Gastroesophageal sphincter (tissue), 4 donors: ENCODE results near the gene SLC26A6. TPM values are rescaled to one million over a fixed set of nuclear protein-coding genes. Genes with fewer than 3 reads are reported as not detected.

Experiments
- ATAC-seq: fragments of 150-250 bp; one replicate; pipeline ENCODE4 v1.9.1; 2016; ENCODE audit warnings: mild to moderate bottlenecking, moderate library complexity
- H3K27ac ChIP-seq, 4 donors: fragments of 200-600 bp; sonication (generic) in 3 of 4; 1 replicate in 3 of 4; 2 replicates in 1 of 4; pipeline ENCODE4 v1.5.1; 2016 to 2019
- H3K27me3 ChIP-seq: fragments of 200-600 bp; sonication (generic); one replicate; pipeline ENCODE4 v1.5.1; 2019
- H3K36me3 ChIP-seq, 2 donors: fragments of 200-600 bp; sonication (generic); one replicate each; pipeline ENCODE4 v1.5.1; 2019; ENCODE audit warnings: control low read depth in 1 of 2
- H3K4me1 ChIP-seq, 3 donors: fragments of 200-600 bp; sonication (generic); 1 replicate in 2 of 3; 2 replicates in 1 of 3; pipeline ENCODE4 v1.5.1; 2016 to 2019; ENCODE audit warnings: control low read depth in 2 of 3
- H3K4me3 ChIP-seq, 2 donors: fragments of 200-600 bp; sonication (generic); one replicate each; pipeline ENCODE4 v1.5.1; 2019; ENCODE audit warnings: mild to moderate bottlenecking in 1 of 2, moderate library complexity in 1 of 2
- H3K9me3 ChIP-seq, 3 donors: fragments of 200-600 bp; sonication (generic); one replicate each; pipeline ENCODE4 v1.5.1; 2017 to 2019; ENCODE audit warnings: control low read depth in 2 of 3
- CTCF ChIP-seq, 4 experiments: fragments of 200-600 bp in 2 of 4; fragments of 450-650 bp in 2 of 4; sonication (generic) in 1 of 4; IDR thresholded peaks; one replicate each; pipeline ENCODE4 v1.5.1; 2017 to 2019; ENCODE audit warnings: antibody characterized with exemption in 4 of 4, mild to moderate bottlenecking in 2 of 4, moderate library complexity in 2 of 4
- EP300 ChIP-seq: sonication (generic); formaldehyde crosslinking; IDR thresholded peaks from one replicate; pipeline ENCODE4 v1.6.1; 2017; ENCODE audit warnings: antibody characterized with exemption, mild to moderate bottlenecking
- POLR2A ChIP-seq, 2 donors: fragments of 450-650 bp; IDR thresholded peaks; one replicate each; pipeline ENCODE4 v1.6.1; 2017; ENCODE audit warnings: antibody characterized with exemption in 2 of 2, mild to moderate bottlenecking in 2 of 2, moderate library complexity in 1 of 2
- POLR2AphosphoS5 ChIP-seq: sonication (generic); formaldehyde crosslinking; IDR thresholded peaks from one replicate; pipeline ENCODE4 v1.6.1; 2017; ENCODE audit warnings: antibody characterized with exemption
- WGBS, 2 donors: methylation state at CpG; one replicate each; pipeline ENCODE4 v1.1.5; 2018; ENCODE audit warnings: low coverage in 1 of 2; 5-methylcytosine and 5-hydroxymethylcytosine counted together
- total RNA-seq, 4 donors: library from RNA; depleted of rRNA; stranded (reverse); fragments of >200 nt; gene quantifications; one replicate each; pipeline ENCODE4 v1.1.0, GENCODE V29; 2016

Gene SLC26A6
- total RNA-seq, 4 donors from 2014 or later = 7.4 to 21.8 (median 10.7) TPM

- no peak for TF ChIP-seq EP300
- TF ChIP-seq POLR2A (IDR thresholded peaks at IDR 0.05) = no peak
- no peak for TF ChIP-seq CTCF (IDR thresholded peaks at IDR 0.05)
- TF ChIP-seq POLR2AphosphoS5 = no peak
- no peak overlapping the region for H3K27ac ChIP-seq
- peaks cover 0 to 57% of the 10 kb centered on the region in 2 donors for H3K36me3 ChIP-seq
- no peak overlapping the region for H3K4me3 ChIP-seq
- WGBS, 2 donors = no CpG with 5 or more reads among the region's 17 CpGs
- H3K27me3 ChIP-seq = no peaks in the 10 kb centered on the region
- no peaks in the 10 kb centered on the region for H3K9me3 ChIP-seq
- ATAC-seq = no peak
- H3K4me1 ChIP-seq = peaks cover 0 to 39% (median 22%) of the 10 kb centered on the region in 3 donors
Observed at GRCh38 chr3:48681974-48682610, 46.8 kb upstream of the SLC26A6 start.

- WGBS, 2 donors = 97% methylated on average over 4 of the region's 7 CpGs; no CpG with 5 or more reads in 1 of the 2 donors
- H3K36me3 ChIP-seq = peaks cover 0 to 62% of the 10 kb centered on the region in 2 donors
Observed at GRCh38 chr3:48681541-48681880, 46.2 kb upstream of the SLC26A6 start.

GRCh38 chr3:48680811-48681540 is 45.7 kb upstream of the SLC26A6 start:
- TF ChIP-seq EP300 = no peak
- TF ChIP-seq POLR2A (IDR thresholded peaks at IDR 0.05) = no peak
- no peak for TF ChIP-seq POLR2AphosphoS5
- no peak for TF ChIP-seq CTCF (IDR thresholded peaks at IDR 0.05)
- WGBS, 2 donors = 89 to 94% methylated on average over 3 to 6 of the region's 17 CpGs
- Histone ChIP-seq H3K9me3 (no peaks in the 10 kb centered on the region), H3K27ac (no peak overlapping the region), H3K4me3 (no peak overlapping the region), H3K4me1 (peaks cover 0 to 28% (median 16%) of the 10 kb centered on the region in 3 donors), H3K36me3 (peaks cover 0 to 68% of the 10 kb centered on the region in 2 donors), H3K27me3 (no peaks in the 10 kb centered on the region)
- ATAC-seq = no peak

More at GRCh38 chr3:48681541-48681880, 46.2 kb upstream of the SLC26A6 start:
- H3K4me1 ChIP-seq = peaks cover 0 to 33% (median 19%) of the 10 kb centered on the region in 3 donors
- H3K9me3 ChIP-seq = no peaks in the 10 kb centered on the region
- no peak overlapping the region for H3K4me3 ChIP-seq
- H3K27ac ChIP-seq = no peak overlapping the region
- no peak for ATAC-seq
- no peaks in the 10 kb centered on the region for H3K27me3 ChIP-seq
- TF ChIP-seq POLR2A (IDR thresholded peaks at IDR 0.05) = no peak
- no peak for TF ChIP-seq EP300
- TF ChIP-seq POLR2AphosphoS5 = no peak

- ATAC-seq = no peak
- TF ChIP-seq POLR2A (IDR thresholded peaks at IDR 0.05) (no peak), CTCF (IDR thresholded peaks at IDR 0.05) (no peak), POLR2AphosphoS5 (no peak), EP300 (no peak)
- Histone ChIP-seq H3K4me1 (peaks cover 0 to 19% (median 13%) of the 10 kb centered on the region in 3 donors), H3K36me3 (peaks cover 0 to 76% of the 10 kb centered on the region in 2 donors), H3K27me3 (no peaks in the 10 kb centered on the region), H3K27ac (no peak overlapping the region), H3K9me3 (no peaks in the 10 kb centered on the region), H3K4me3 (no peak overlapping the region)
- 79 to 95% methylated on average over 3 to 11 of the region's 20 CpGs for WGBS, 2 donors
Observed at GRCh38 chr3:48679411-48680391, 44.4 kb upstream of the SLC26A6 start.
